SU-DHL-6 (cell line): ENCODE measurements around the gene SCN9A.

ENCODE experiments used
- EZH2phosphoT487 ChIP-seq: fragments of 200-600 bp; sonication (generic), shearing (Covaris generic); conservative IDR thresholded peaks from 2 replicates; pipeline ENCODE4 v1.6.1; 2018; ENCODE audit warnings: mild to moderate bottlenecking, antibody characterized with exemption, low read length, moderate library complexity, mixed read lengths
- TF ChIP-seq, protein P1 (sequence below): fragments of 200-600 bp; sonication (generic); IDR thresholded peaks from one replicate; pipeline ENCODE4 v1.5.1; 2017; ENCODE audit warnings: antibody characterized with exemption, mild to moderate bottlenecking, low read length, moderate library complexity; ENCODE audit not compliant: insufficient read depth, poor library complexity, severe bottlenecking

DNA sequence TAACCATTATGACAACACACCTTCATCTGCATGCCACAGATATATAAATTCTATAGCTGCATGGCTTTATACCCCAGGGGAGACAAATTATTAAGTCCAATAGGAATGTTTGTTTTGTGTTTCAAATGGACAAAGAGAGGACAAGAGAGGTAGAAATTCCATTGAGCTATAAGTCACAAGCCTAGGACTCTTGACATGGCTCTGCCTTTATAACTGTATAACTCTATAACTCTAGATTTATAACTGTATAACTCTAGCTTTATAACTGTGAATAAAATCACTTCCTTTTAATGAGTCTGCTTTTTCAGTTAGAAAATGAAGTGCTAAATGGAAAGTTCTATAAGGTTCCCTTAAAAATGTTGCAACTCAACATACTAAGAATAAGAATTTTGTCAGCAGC is 106.4 kb downstream of the SCN9A start:
- TF ChIP-seq, protein P1, sequence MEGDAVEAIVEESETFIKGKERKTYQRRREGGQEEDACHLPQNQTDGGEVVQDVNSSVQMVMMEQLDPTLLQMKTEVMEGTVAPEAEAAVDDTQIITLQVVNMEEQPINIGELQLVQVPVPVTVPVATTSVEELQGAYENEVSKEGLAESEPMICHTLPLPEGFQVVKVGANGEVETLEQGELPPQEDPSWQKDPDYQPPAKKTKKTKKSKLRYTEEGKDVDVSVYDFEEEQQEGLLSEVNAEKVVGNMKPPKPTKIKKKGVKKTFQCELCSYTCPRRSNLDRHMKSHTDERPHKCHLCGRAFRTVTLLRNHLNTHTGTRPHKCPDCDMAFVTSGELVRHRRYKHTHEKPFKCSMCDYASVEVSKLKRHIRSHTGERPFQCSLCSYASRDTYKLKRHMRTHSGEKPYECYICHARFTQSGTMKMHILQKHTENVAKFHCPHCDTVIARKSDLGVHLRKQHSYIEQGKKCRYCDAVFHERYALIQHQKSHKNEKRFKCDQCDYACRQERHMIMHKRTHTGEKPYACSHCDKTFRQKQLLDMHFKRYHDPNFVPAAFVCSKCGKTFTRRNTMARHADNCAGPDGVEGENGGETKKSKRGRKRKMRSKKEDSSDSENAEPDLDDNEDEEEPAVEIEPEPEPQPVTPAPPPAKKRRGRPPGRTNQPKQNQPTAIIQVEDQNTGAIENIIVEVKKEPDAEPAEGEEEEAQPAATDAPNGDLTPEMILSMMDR: no peak
- TF ChIP-seq EZH2phosphoT487: no peak
